ENCODE measurements around the gene TMEM44. TPM values are rescaled to one million over a fixed set of nuclear protein-coding genes. Genes with fewer than 3 reads are reported as not detected.
A peak's percentile ranks its signal among the peaks of the same experiment; 100 is the strongest.

TMEM44 gene
- total RNA-seq, 1 donor: 18.8 TPM

DNA sequence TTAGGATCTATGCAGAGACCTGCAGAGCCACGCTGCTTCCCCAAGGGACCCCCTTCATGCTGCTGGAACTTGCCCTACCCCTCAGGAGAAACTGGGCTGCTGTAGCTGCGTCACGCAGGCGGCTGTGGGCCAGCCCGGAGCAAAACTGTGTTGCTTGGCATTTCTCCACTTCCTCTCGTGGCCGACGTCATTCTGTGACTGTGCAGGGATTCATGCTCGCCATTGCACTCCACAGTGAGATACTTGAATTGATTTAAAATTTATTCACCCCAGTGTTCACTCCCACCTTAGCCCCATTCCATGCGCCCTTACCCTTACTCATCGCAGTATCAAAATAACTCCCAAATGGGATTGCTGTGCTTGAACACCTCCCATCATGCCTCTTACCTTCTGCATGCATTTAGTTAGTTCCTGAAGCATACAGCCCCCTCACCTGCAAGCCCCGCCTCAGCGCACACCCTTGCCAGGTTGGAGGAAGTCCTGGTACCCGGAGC lies 45.7 kb downstream of the TMEM44 start:
- Histone ChIP-seq H3K27me3 (ENCODE audit: insufficient read depth, low read length) (no peaks in the 10 kb centered on the region), H3K36me3 (ENCODE audit: insufficient read depth, low read length) (peaks cover 32% of the 10 kb centered on the region), H3K4me3 (ENCODE audit: insufficient read depth, low read length) (peak overlapping the region; percentile 4), H3K27ac (ENCODE audit: low read depth, low read length) (peak overlapping the region; percentile 97), H3K4me2 (ENCODE audit: insufficient read depth, low read length) (peak overlapping the region; percentile 25), H3K79me2 (ENCODE audit: insufficient read depth, low read length) (peaks cover 11% of the 10 kb centered on the region), H4K20me1 (ENCODE audit: insufficient read depth, low read length) (no peaks in the 10 kb centered on the region), H3K9me3 (ENCODE audit: low read depth, low read length) (no peaks in the 10 kb centered on the region), H2AFZ (ENCODE audit: low read length) (no peak overlapping the region), H3K4me1 (ENCODE audit: insufficient read depth, low read length) (peaks cover 43% of the 10 kb centered on the region)
- TF ChIP-seq CTCF (IDR thresholded peaks at IDR 0.05; ENCODE audit: extremely low read depth, low read depth, low read length): no peak
- DNase-seq (ENCODE audit: insufficient read length, low spot score, missing footprints): peak; percentile 94

- peaks cover 42% of the 10 kb centered on the region for H3K4me1 ChIP-seq (ENCODE audit: insufficient read depth, low read length)
- peaks cover 11% of the 10 kb centered on the region for H3K79me2 ChIP-seq (ENCODE audit: insufficient read depth, low read length)
- H3K4me3 ChIP-seq (ENCODE audit: insufficient read depth, low read length): no peak overlapping the region
- peaks cover 32% of the 10 kb centered on the region for H3K36me3 ChIP-seq (ENCODE audit: insufficient read depth, low read length)
- TF ChIP-seq CTCF (IDR thresholded peaks at IDR 0.05; ENCODE audit: extremely low read depth, low read depth, low read length): no peak
- no peaks in the 10 kb centered on the region for H3K27me3 ChIP-seq (ENCODE audit: insufficient read depth, low read length)
- no peak overlapping the region for H2AFZ ChIP-seq (ENCODE audit: low read length)
- H3K4me2 ChIP-seq (ENCODE audit: insufficient read depth, low read length): peak overlapping the region; percentile 25
- H3K27ac ChIP-seq (ENCODE audit: low read depth, low read length): peak overlapping the region; percentile 97
- peak; percentile 96 for DNase-seq (ENCODE audit: insufficient read length, low spot score, missing footprints)
- no peaks in the 10 kb centered on the region for H4K20me1 ChIP-seq (ENCODE audit: insufficient read depth, low read length)
- no peaks in the 10 kb centered on the region for H3K9me3 ChIP-seq (ENCODE audit: low read depth, low read length)
Observed at GRCh38 chr3:194586836-194587235, 46.4 kb downstream of the TMEM44 start.

DNA sequence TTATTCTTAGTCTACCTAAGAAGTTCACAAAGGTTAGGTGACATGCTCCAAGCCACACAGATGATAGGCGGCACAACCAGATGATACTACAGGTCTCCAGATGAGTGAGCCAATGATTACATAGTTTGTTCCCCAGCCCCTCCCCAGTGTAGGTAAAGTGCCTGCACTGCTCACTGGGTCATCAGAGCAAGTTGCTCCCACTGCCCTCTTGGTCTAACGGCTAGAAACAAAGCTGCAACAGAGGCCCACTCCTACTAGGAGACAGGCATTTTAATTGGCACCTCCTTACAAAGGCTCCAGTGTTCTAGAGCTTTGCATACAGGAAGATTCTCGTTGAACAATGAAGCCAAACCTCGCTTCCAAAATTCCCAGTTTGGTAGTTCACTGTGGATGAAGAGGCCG lies 47.3 kb downstream of the TMEM44 start:
- Histone ChIP-seq H3K27ac (ENCODE audit: low read depth, low read length) (peak overlapping the region; percentile 97), H3K9me3 (ENCODE audit: low read depth, low read length) (no peaks in the 10 kb centered on the region), H3K4me3 (ENCODE audit: insufficient read depth, low read length) (no peak overlapping the region), H3K79me2 (ENCODE audit: insufficient read depth, low read length) (peaks cover 11% of the 10 kb centered on the region), H3K4me2 (ENCODE audit: insufficient read depth, low read length) (no peak overlapping the region), H3K4me1 (ENCODE audit: insufficient read depth, low read length) (peaks cover 42% of the 10 kb centered on the region), H3K36me3 (ENCODE audit: insufficient read depth, low read length) (peaks cover 32% of the 10 kb centered on the region), H3K27me3 (ENCODE audit: insufficient read depth, low read length) (no peaks in the 10 kb centered on the region), H2AFZ (ENCODE audit: low read length) (no peak overlapping the region), H4K20me1 (ENCODE audit: insufficient read depth, low read length) (no peaks in the 10 kb centered on the region)
- TF ChIP-seq CTCF (IDR thresholded peaks at IDR 0.05; ENCODE audit: extremely low read depth, low read depth, low read length): no peak
- peak; percentile 42 for DNase-seq (ENCODE audit: insufficient read length, low spot score, missing footprints)

DNA sequence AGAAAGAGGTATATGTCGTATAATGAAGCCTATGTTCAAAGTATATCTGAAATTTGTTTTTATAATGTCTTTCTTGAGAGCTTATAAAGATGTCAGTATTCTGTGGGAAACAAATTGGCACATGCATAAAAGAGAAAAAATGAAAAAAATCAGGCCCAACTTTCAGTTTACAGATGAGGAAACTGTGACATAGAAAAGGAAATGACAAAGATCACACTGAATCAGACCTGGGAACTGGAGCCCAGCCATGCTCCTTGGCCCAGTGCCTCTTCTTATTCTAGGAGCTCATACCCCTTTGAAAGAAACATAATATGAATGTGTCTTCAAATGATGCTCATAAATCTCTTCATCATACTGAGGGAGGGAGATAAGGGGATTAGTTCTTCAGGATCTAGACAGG lies 48.4 kb downstream of the TMEM44 start:
- Histone ChIP-seq H4K20me1 (ENCODE audit: insufficient read depth, low read length) (no peaks in the 10 kb centered on the region), H3K79me2 (ENCODE audit: insufficient read depth, low read length) (peaks cover 11% of the 10 kb centered on the region), H2AFZ (ENCODE audit: low read length) (no peak overlapping the region), H3K36me3 (ENCODE audit: insufficient read depth, low read length) (peaks cover 26% of the 10 kb centered on the region), H3K4me1 (ENCODE audit: insufficient read depth, low read length) (peaks cover 42% of the 10 kb centered on the region), H3K27ac (ENCODE audit: low read depth, low read length) (peak overlapping the region; percentile 97), H3K4me2 (ENCODE audit: insufficient read depth, low read length) (peak overlapping the region; percentile 91), H3K4me3 (ENCODE audit: insufficient read depth, low read length) (peak overlapping the region; percentile 90), H3K9me3 (ENCODE audit: low read depth, low read length) (no peaks in the 10 kb centered on the region), H3K27me3 (ENCODE audit: insufficient read depth, low read length) (no peaks in the 10 kb centered on the region)
- TF ChIP-seq CTCF (IDR thresholded peaks at IDR 0.05; ENCODE audit: extremely low read depth, low read depth, low read length): no peak
- DNase-seq (ENCODE audit: insufficient read length, low spot score, missing footprints): peak; percentile 44
